Epithelial cell of esophagus (primary cell): Measurements from ENCODE around the gene TM4SF4.

Experiments used
- DNase-seq: peaks from one replicate; pipeline ENCODE4 v3.0.0; 2010; ENCODE audit warnings: low read depth
- H3K4me3 ChIP-seq: 2 replicates; pipeline ENCODE4 v1.5.1; 2011; ENCODE audit warnings: mild to moderate bottlenecking, low read length, control low read depth
- TF ChIP-seq, protein P1 (sequence below): IDR thresholded peaks from 2 replicates; pipeline ENCODE4 v1.5.1; 2011; ENCODE audit warnings: low read depth, mild to moderate bottlenecking, low read length, control low read depth, inconsistent platforms; ENCODE audit not compliant: insufficient read depth; ENCODE audit errors: missing control alignments

The TM4SF4 gene

DNA sequence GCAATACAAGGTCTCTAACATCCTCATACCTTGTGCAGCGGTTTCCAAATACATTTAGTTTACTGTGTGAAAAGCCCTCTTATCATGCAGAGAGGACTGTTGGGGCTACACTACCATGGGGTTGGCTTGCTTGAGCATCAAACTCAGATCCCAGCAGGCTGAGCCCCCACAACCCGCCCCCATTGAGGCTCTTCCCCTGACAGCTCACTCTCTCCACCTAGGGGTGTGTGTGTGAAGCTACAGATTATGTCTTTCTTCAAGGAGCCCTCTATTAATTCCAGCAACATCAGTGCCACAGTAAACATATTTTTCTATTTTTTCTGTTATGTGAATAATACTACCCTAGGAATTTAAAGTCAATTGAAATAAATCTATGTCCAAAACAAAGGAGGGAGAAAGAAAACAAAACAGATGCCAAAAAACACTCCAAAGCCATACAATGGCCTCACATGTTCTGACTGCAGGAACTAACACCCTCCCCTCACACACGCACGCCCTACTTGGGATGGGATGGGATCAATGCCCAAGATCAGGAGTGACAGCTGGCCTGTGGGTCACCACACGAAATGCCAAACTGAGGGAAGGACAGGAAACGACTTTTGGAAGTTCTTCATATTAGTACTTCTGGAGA, 14.7 kb downstream of the TM4SF4 start:
- DNase-seq, result no peak
- TF ChIP-seq, protein P1, sequence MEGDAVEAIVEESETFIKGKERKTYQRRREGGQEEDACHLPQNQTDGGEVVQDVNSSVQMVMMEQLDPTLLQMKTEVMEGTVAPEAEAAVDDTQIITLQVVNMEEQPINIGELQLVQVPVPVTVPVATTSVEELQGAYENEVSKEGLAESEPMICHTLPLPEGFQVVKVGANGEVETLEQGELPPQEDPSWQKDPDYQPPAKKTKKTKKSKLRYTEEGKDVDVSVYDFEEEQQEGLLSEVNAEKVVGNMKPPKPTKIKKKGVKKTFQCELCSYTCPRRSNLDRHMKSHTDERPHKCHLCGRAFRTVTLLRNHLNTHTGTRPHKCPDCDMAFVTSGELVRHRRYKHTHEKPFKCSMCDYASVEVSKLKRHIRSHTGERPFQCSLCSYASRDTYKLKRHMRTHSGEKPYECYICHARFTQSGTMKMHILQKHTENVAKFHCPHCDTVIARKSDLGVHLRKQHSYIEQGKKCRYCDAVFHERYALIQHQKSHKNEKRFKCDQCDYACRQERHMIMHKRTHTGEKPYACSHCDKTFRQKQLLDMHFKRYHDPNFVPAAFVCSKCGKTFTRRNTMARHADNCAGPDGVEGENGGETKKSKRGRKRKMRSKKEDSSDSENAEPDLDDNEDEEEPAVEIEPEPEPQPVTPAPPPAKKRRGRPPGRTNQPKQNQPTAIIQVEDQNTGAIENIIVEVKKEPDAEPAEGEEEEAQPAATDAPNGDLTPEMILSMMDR, result peak; percentile 66
- H3K4me3 ChIP-seq, result no peak overlapping the region

DNA sequence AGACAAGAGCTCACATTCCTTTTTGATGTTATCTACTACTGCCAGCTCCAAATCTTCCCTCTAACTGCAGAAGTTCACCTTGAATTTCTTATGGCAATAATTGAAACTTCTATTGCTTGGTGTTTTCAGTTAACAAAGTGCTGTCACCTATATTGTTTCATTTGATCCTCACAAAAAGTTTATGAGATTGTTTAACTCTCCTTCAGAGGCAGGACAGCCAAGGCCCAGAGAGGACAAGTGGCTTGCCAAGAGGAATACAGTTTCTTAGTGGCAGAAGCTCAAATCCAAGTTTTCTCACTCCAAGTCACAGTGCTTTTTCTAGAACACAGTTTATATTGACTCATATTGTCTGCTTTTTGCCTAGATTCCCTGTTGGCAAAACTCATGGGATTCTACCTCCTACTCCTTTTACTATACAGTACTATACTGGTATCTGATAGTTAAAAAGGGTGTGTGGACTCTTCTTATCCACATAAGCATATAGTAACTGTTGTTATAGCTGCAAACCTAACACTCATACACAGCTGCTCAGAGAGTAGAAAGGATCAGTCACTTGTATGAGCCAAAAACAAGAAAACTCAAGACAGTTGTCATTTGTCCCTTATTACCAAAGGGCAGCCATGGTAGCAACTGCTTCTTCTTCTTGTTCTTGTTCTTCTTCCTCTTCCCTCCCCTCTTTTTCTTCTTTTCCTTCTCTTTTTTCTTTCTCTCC, 15.9 kb downstream of the TM4SF4 start:
- no peak overlapping the region for H3K4me3 ChIP-seq
- no peak for DNase-seq
- TF ChIP-seq, protein P1, result no peak

DNA sequence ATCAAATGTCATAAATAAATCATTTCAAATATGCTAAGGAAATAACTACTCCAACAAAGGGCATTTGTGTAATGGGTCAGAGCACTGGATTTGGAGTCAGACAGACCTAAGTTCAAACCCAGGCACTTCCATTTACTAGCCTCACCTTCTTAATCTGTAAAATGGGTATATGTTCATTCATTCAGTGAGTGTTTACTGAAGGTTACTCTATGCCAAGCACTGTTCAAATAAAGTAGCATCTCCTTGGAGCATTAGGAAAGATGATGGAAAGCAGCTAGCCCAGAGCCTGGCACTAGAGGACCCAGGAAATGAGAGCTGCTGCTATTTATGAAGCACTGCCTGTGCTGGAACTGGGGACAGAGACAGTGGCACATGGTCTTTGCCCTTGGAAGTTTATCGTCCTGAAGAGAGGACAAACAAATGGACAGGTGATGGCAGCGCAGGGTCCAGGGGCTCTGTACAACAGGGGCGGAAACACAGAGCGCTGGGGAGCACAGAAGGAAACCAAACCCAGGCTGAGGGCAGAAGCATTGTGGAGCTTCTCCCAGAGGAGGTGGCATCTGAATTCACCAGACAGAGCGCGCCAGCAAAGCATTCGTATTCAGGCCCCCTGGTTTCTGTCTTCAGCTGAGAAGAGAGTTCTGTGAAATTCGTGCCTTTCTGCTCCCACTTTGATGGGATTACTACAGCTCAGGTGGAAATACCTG, 19.0 kb downstream of the TM4SF4 start:
- H3K4me3 ChIP-seq, result no peak overlapping the region
- TF ChIP-seq, protein P1, result no peak
- no peak for DNase-seq

DNA sequence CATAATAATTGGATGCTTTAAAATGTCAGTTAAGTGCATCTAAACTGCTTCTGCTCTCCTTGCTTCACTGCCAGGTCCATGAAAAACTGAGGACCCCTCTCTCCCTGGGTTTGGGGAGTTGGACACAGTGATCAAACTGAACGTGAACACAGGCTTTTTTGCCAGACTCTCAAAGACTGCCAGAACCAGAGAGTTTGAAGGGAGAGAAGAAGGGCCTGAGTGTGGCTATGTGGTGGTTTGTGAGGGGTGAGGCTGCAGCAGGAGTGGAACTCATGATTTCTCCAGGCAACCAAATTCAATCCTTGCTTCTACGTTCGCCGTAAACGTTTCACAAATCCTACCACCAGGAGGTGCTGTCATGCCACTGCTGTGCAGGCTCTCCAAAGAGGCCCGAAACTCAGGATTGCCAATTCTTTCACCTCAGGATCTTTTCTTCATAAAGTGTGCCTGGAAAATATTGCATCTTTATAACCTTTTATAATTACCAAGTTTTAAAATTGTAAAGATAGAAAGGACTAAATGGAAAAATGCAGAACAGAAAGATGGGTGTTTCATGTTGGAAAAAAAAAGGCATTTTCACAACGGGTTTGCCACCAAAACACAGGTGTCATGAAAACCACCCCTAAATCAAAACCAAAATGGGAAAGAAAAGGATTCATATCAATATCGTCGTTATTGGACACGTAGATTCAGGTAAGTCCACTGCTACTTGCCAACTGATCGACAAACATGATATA, 19.7 kb downstream of the TM4SF4 start:
- peak; percentile 62 for DNase-seq
- TF ChIP-seq, protein P1, result peak; percentile 81
- H3K4me3 ChIP-seq, result no peak overlapping the region

DNA sequence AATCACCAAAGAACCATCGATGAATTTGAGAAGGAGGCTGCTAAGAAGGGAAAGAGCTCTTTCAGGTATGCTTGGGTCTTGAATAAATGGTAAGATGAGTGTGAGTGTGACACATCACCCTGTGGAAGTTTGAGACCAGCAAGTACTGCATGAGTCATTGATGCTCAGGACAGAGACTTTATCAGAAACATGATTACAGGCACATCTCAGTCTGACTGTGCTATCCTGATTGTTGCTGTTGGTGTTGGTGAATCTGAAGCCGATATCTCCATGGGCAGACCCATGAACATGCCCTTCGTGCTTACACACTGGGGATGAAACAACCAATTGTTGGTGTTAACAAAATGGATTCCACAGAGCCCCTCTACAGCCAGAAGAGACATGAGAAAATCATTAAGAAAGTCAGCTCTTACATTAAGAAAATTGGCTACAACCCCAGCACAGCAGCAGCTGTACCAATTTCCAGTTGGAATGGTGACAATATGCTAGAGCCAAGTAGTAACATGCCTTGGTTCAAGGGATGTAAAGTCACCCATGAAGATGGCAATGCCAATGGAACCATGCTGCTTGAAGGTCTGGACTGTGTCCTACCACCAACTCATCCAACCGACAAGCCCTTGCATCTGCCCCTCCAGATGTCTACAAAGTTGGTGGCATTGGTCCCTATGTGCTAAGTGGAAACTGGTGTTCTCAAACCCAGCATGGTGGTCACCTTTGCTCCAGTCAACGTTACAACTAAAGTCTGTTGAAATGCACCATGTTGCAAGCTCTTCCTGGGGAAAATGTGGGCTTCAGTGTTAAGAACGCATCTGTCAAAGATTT, 20.5 kb downstream of the TM4SF4 start:
- no peak overlapping the region for H3K4me3 ChIP-seq
- peak; percentile 86 for DNase-seq
- TF ChIP-seq, protein P1, result no peak

DNA sequence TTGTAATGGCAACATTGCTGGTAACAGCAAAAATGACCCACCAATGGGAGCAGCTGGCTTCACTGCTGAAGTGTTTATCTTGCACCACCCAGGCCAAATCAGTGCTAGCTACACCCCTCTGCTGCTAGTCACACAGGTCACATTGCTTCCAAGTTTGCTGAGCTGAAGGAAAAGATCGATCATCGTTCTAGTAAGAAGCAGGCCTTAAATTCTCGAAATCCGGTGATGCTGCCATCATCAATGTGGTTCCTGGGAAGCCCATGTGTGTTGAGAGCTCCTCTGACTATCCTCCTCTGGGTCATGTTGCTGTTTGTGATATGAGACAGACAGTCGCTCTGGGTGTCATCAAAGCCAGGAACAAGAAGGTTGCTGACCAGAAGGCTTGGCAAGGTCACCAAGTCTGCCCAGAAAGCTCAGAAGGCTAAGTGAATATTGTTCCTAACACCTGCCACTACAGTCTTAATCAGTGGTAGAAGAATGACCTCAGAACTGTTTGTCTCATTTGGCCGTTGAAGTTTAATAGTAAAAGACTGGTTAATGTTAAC, 21.2 kb downstream of the TM4SF4 start:
- DNase-seq, result no peak
- TF ChIP-seq, protein P1, result no peak
- no peak overlapping the region for H3K4me3 ChIP-seq
